ENCODE results near the gene CEACAM5. TPM values are rescaled to one million over a fixed set of nuclear protein-coding genes. Genes with fewer than 3 reads are reported as not detected.
A peak's percentile ranks its signal among the peaks of the same experiment; 100 is the strongest.
"Not testable (repeated sequence)": the region's sequence is repeated elsewhere in the genome, so short reads cannot be mapped to it uniquely, and the experiment has no call there.

CEACAM5 gene
- total RNA-seq, 1 donor from 2014 or later, result not detected

DNA sequence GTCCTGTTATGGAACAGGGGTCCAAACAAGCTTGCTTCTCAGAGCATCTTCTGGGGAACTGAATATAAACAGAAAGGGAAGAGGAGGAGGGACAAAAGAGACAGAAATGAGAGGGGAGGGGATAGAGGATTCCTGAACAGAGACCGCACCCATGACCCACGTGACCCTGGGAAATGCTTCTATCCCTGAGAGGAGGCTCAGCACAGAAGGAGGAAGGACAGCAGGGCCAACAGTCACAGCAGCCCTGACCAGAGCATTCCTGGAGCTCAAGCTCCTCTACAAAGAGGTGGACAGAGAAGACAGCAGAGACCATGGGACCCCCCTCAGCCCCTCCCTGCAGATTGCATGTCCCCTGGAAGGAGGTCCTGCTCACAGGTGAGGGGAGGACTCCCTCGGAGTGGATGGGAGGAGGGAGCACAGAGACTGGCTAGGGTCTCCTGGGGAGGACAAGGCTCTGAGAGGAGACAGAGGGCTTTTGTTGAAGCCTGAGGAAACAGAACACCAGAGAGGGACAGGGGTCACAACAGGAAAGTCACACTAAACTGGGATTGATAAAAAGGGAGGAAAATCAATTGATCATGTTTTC is 47.0 kb downstream of the CEACAM5 start, which contains the start of gene CEACAM6:
Gene CEACAM6 (plus strand): TSS at position 203 of the 586 bp plus-strand sequence. CDS start 109 bp downstream, at position 312.
- Mint-ChIP-seq H3K4me1 (ENCODE audit: low read depth) (peaks cover 5% of the 10 kb centered on the region), H3K27me3 (ENCODE audit: low read depth) (peaks cover 49% of the 10 kb centered on the region), H3K27ac (no peak within 1 kb of the TSS), H3K4me3 (ENCODE audit: low read depth) (no peak within 1 kb of the TSS), H3K36me3 (ENCODE audit: low read depth) (no peaks in the 10 kb centered on the region), H3K9me3 (no peaks in the 10 kb centered on the region)
- no peak for DNase-seq (ENCODE audit: low spot score)
- intact Hi-C loops (cut with micrococcal nuclease), result no loop called here

DNA sequence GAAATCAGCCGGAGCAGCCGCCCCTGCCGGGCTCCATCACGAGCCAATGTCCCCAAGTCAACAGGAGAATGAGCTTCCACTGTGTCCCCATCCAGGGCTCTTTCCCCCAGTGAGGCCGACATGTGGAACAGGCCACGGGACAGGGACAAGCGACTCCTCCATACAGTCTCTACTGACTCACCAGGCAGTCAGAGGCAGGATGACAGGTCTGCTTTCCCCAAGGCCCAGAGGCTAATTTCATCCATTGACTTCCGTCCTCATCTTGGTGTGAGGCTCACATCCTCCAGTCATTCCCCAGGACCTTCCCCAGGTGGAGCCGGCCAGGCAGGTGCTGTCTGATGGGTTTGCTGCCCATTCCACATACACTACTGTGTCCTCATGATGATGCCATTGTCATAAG is 50.4 kb downstream of the CEACAM5 start:
- H3K4me3 Mint-ChIP-seq (ENCODE audit: low read depth), result no peak overlapping the region
- no peaks in the 10 kb centered on the region for H3K36me3 Mint-ChIP-seq (ENCODE audit: low read depth)
- intact Hi-C loops (cut with micrococcal nuclease), result no loop called here
- no peaks in the 10 kb centered on the region for H3K9me3 Mint-ChIP-seq
- no peak for DNase-seq (ENCODE audit: low spot score)
- H3K27me3 Mint-ChIP-seq (ENCODE audit: low read depth), result peaks cover 37% of the 10 kb centered on the region
- H3K27ac Mint-ChIP-seq, result no peak overlapping the region
- H3K4me1 Mint-ChIP-seq (ENCODE audit: low read depth), result peaks cover under 1% of the 10 kb centered on the region

DNA sequence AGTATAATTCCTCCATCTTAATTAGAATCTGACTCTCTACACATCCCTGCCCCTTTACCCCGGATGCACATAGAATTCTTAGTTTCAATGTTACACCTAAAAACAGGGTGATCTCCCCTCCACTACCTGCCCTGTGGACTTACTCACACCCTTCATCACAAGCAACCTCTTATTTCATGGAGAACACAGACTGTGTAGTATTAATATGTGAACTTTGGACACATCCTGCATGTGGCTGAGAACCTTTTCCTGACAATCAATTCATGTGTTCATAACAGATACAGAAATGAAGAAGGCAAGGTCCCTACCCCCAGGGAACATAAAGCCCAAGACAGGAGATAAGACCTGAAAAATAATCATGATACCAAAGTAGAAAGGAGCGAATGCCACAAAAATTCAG is 58.7 kb downstream of the CEACAM5 start:
- H3K27me3 Mint-ChIP-seq (ENCODE audit: low read depth), result peaks cover 32% of the 10 kb centered on the region
- H3K4me3 Mint-ChIP-seq (ENCODE audit: low read depth), result no peak overlapping the region
- no peaks in the 10 kb centered on the region for H3K9me3 Mint-ChIP-seq
- no peaks in the 10 kb centered on the region for H3K36me3 Mint-ChIP-seq (ENCODE audit: low read depth)
- H3K27ac Mint-ChIP-seq, result no peak overlapping the region
- intact Hi-C loops (cut with micrococcal nuclease), result no loop called here
- DNase-seq (ENCODE audit: low spot score), result no peak
- no peaks in the 10 kb centered on the region for H3K4me1 Mint-ChIP-seq (ENCODE audit: low read depth)

DNA sequence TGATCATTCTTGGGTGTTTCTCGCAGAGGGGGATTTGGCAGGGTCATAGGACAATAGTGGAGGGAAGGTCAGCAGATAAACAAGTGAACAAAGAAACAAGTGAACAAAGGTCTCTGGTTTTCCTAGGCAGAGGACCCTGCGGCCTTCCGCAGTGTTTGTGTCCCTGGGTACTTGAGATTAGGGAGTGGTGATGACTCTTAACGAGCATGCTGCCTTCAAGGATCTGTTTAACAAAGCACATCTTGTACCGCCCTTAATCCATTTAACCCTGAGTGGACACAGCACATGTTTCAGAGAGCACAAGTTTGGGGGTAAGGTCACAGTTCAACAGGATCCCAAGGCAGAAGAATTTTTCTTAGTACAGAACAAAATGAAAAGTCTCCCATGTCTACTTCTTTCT is 59.7 kb downstream of the CEACAM5 start:
- DNase-seq (ENCODE audit: low spot score); H3K27ac Mint-ChIP-seq; intact Hi-C loops (cut with micrococcal nuclease); H3K4me3 Mint-ChIP-seq (ENCODE audit: low read depth); H3K4me1 Mint-ChIP-seq (ENCODE audit: low read depth); H3K9me3 Mint-ChIP-seq; H3K36me3 Mint-ChIP-seq (ENCODE audit: low read depth): not testable (repeated sequence)
- peaks cover 38% of the 10 kb centered on the region for H3K27me3 Mint-ChIP-seq (ENCODE audit: low read depth)

DNA sequence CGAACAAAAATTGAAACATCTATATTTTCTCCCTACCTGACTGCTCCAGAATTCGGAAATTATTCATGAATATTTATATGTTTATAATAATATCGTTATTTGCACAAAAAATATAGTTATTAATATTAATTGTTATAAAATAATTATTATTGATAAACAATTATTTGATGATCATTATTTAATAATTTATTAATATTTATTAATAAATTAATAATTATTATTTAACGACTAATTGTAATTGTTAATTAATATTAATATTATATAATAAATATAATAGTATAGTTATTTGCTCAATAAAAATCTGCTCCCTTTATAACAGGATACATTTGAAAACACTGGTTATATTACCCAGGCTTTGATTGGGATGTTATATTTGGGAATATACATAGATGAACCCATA is 61.2 kb downstream of the CEACAM5 start:
- Mint-ChIP-seq H3K4me1 (ENCODE audit: low read depth) (peaks cover 16% of the 10 kb centered on the region), H3K27ac (no peak overlapping the region), H3K27me3 (ENCODE audit: low read depth) (peaks cover 48% of the 10 kb centered on the region), H3K36me3 (ENCODE audit: low read depth) (no peaks in the 10 kb centered on the region), H3K4me3 (ENCODE audit: low read depth) (no peak overlapping the region), H3K9me3 (no peaks in the 10 kb centered on the region)
- intact Hi-C loops (cut with micrococcal nuclease), result no loop called here
- no peak for DNase-seq (ENCODE audit: low spot score)

DNA sequence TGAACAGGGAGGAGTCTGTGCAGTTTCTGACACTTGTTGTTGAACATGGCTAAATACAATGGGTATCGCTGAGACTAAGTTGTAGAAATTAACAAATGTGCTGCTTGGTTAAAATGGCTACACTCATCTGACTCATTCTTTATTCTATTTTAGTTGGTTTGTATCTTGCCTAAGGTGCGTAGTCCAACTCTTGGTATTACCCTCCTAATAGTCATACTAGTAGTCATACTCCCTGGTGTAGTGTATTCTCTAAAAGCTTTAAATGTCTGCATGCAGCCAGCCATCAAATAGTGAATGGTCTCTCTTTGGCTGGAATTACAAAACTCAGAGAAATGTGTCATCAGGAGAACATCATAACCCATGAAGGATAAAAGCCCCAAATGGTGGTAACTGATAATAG is 63.0 kb downstream of the CEACAM5 start:
- Mint-ChIP-seq H3K36me3 (ENCODE audit: low read depth) (no peaks in the 10 kb centered on the region), H3K9me3 (no peaks in the 10 kb centered on the region), H3K27me3 (ENCODE audit: low read depth) (peaks cover 49% of the 10 kb centered on the region), H3K4me1 (ENCODE audit: low read depth) (peaks cover 20% of the 10 kb centered on the region), H3K4me3 (ENCODE audit: low read depth) (no peak overlapping the region), H3K27ac (no peak overlapping the region)
- intact Hi-C loops (cut with micrococcal nuclease), result no loop called here
- no peak for DNase-seq (ENCODE audit: low spot score)

DNA sequence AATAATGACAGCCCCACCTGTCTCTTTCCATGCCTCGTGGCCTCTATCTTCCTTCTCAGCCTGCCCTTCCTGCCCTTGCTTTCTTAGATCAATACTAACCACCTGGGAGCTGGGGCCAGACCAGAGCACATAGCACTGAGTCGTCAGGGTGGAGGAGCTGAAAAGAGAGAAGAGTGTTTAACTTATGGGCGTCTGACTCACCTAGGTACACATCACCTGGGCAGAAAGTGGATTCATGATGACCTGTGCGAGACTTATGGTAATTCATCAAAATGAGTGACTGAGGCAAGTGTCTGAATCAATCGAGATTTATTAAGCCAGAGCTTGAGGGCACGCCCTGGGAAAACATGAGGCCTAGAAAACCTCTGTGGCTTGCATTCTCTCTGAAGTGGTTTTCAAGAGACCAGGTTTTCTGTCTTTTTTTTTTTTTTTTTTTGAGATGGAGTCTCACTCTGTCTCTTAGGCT is 66.1 kb downstream of the CEACAM5 start:
- H3K27me3 Mint-ChIP-seq (ENCODE audit: low read depth), result peaks cover 56% of the 10 kb centered on the region

DNA sequence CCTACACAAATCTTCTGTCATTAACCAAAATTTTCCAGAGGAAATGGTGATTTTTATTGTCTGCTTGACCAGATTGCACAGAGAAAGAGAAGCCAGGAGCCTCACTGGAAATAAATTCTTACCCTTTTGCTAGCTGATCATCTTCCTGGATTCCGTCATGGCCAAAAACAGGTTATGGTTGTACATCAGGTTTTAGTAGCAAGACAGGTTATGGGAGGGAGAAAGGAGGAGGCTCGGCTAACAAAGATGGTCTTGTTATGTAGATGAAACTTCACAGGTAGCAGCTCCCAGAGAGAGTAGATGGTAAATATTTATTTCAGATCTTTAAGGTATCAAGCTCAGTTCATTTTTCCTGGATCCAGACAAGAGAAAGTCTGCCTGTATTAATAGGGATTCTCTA is 68.3 kb downstream of the CEACAM5 start:
- H3K4me1 Mint-ChIP-seq (ENCODE audit: low read depth), result peaks cover 20% of the 10 kb centered on the region
- H3K4me3 Mint-ChIP-seq (ENCODE audit: low read depth), result no peak overlapping the region
- DNase-seq (ENCODE audit: low spot score), result no peak
- intact Hi-C loops (cut with micrococcal nuclease), result no loop called here
- H3K27ac Mint-ChIP-seq, result no peak overlapping the region
- H3K9me3 Mint-ChIP-seq, result no peaks in the 10 kb centered on the region
- H3K36me3 Mint-ChIP-seq (ENCODE audit: low read depth), result no peaks in the 10 kb centered on the region
- peaks cover 56% of the 10 kb centered on the region for H3K27me3 Mint-ChIP-seq (ENCODE audit: low read depth)

More for the DNA sequence above, 66.1 kb downstream of the CEACAM5 start:
- H3K4me1 Mint-ChIP-seq (ENCODE audit: low read depth), result peaks cover 20% of the 10 kb centered on the region
- intact Hi-C loops (cut with micrococcal nuclease), result no loop called here
- no peaks in the 10 kb centered on the region for H3K36me3 Mint-ChIP-seq (ENCODE audit: low read depth)
- H3K27ac Mint-ChIP-seq, result no peak overlapping the region
- H3K4me3 Mint-ChIP-seq (ENCODE audit: low read depth), result no peak overlapping the region
- DNase-seq (ENCODE audit: low spot score), result peak; percentile 24
- no peaks in the 10 kb centered on the region for H3K9me3 Mint-ChIP-seq

Other genes with a start within 250 kb of the CEACAM5 start
- gene CEACAM21, start 132.5 kb upstream of the CEACAM5 start, total RNA-seq, result 16.6 and 19.4 TPM in 2 replicates
- gene CEACAM4, start 81.6 kb upstream of the CEACAM5 start, total RNA-seq, result not detected in 2 replicates
- not detected in 2 replicates for gene CEACAM7, start 20.4 kb upstream of the CEACAM5 start, total RNA-seq
- not detected in 2 replicates for gene CEACAM6, start 46.9 kb downstream of the CEACAM5 start, total RNA-seq
- not detected in 2 replicates for gene CEACAM3, start 88.0 kb downstream of the CEACAM5 start, total RNA-seq
- not detected in 2 replicates for gene LYPD4, start 136.1 kb downstream of the CEACAM5 start, total RNA-seq
- gene DMRTC2, start 136.4 kb downstream of the CEACAM5 start, total RNA-seq, result not detected in 2 replicates
- gene RPS19, start 151.6 kb downstream of the CEACAM5 start, total RNA-seq, result 2,928 and 2,943 TPM in 2 replicates
- 0.67 and 0.84 TPM in 2 replicates for gene CD79A, start 168.7 kb downstream of the CEACAM5 start, total RNA-seq
- 340 and 353 TPM in 2 replicates for gene ARHGEF1, start 174.6 kb downstream of the CEACAM5 start, total RNA-seq
- gene ERFL, start 219.8 kb downstream of the CEACAM5 start, total RNA-seq, result 2.1 and 2.3 TPM in 2 replicates